Measurements from ENCODE around the gene PHF20. TPM values are rescaled to one million over a fixed set of nuclear protein-coding genes. Genes with fewer than 3 reads are reported as not detected.

Gene PHF20
- total RNA-seq, 1 donor: 30.9 TPM

DNA sequence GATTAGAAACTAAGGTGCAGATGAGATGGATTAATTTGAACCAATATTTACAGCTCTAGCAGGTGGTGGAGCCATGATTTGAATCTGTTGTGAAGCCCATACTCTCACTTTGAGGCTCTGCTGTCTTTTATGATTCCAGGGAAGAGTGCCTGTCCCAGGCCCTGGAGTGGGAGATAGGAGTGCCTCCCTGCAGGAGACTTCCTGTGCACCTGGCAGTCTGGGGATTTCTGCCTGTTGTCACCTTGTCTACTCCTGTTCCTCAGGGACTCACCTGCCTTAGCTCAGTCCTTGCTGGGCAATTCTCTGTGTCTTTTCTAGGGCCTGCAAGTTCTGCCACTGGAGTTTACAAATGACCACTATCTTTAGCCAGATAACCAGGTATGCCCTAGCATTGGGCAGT, 136.2 kb downstream of the PHF20 start:
- H3K4me3 ChIP-seq (ENCODE audit: low read depth, low read length): no peak overlapping the region
- TF ChIP-seq, protein P1, sequence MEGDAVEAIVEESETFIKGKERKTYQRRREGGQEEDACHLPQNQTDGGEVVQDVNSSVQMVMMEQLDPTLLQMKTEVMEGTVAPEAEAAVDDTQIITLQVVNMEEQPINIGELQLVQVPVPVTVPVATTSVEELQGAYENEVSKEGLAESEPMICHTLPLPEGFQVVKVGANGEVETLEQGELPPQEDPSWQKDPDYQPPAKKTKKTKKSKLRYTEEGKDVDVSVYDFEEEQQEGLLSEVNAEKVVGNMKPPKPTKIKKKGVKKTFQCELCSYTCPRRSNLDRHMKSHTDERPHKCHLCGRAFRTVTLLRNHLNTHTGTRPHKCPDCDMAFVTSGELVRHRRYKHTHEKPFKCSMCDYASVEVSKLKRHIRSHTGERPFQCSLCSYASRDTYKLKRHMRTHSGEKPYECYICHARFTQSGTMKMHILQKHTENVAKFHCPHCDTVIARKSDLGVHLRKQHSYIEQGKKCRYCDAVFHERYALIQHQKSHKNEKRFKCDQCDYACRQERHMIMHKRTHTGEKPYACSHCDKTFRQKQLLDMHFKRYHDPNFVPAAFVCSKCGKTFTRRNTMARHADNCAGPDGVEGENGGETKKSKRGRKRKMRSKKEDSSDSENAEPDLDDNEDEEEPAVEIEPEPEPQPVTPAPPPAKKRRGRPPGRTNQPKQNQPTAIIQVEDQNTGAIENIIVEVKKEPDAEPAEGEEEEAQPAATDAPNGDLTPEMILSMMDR (IDR thresholded peaks at IDR 0.05; ENCODE audit: insufficient read depth, low read length): no peak
- DNase-seq (ENCODE audit: low read depth): no peak

DNA sequence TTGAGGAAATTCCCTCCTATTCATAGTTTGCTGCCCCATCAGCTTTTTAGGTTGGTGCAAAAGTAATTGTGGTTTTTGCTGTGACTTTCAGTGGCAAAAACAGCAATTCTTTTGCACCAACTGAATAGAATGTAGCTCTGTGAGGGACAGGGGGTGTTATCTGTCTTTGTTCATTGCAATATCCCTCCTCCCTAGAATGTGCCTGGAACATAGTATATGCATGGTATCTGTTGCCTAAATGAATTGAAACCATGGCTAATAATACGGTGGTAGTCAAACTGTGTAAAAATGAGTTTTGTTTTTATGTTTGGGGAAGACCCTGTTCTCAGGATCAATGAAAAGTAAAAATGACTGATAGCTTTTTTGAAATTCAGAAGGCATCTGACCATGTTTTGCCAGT, 137.4 kb downstream of the PHF20 start:
- TF ChIP-seq, protein P1 (IDR thresholded peaks at IDR 0.05; ENCODE audit: insufficient read depth, low read length): no peak
- DNase-seq (ENCODE audit: low read depth): no peak
- no peak overlapping the region for H3K4me3 ChIP-seq (ENCODE audit: low read depth, low read length)

GRCh38 chr20:35909796-35910195, 138.0 kb downstream of the PHF20 start:
- no peak for DNase-seq (ENCODE audit: low read depth)
- H3K4me3 ChIP-seq (ENCODE audit: low read depth, low read length): no peak overlapping the region
- TF ChIP-seq, protein P1 (IDR thresholded peaks at IDR 0.05; ENCODE audit: insufficient read depth, low read length): no peak

DNA sequence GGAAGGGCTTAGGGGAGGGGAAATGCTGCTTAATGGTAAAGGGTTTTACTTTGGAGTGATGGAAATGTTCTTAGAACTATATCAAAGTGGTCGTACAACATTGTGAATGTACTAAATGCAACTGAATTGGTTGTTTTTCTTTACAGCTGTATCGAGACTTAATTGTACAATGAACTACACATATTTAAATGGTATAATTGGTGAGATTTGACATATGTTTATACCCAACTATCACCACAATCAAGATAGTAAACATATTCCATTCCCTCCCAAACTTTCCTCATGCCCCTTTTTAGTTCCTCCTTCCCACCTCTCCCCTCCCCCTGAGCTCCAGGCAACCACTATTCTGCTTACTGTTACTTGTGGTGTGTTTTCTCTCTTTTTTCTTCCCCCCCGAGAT, 138.4 kb downstream of the PHF20 start:
- H3K4me3 ChIP-seq (ENCODE audit: low read depth, low read length): no peak overlapping the region
- TF ChIP-seq, protein P1 (IDR thresholded peaks at IDR 0.05; ENCODE audit: insufficient read depth, low read length): no peak
- DNase-seq (ENCODE audit: low read depth): no peak

- TF ChIP-seq, protein P1 (IDR thresholded peaks at IDR 0.05; ENCODE audit: insufficient read depth, low read length): no peak
- H3K4me3 ChIP-seq (ENCODE audit: low read depth, low read length): no peak overlapping the region
- DNase-seq (ENCODE audit: low read depth): peak; percentile 14
Measured at GRCh38 chr20:35912881-35913280, 141.1 kb downstream of the PHF20 start.

DNA sequence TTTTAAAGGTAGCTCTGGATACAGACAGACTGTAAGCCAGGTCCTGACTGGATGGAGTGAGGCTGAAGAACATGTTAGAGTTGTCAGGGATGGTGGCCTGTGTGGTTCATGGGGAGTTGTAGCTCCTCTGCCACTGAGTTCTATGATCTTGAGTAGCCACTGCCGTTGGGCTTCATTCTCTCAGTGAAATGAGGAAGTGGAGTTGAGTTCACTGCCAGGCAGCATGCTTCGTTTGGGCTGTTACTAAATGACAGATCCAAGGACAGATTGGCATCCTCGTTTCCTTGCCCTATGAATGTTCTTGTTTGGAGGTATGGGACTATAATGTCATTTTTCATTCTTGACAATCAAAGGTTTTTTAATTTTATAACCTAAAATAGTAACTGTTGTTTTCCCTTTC, 145.3 kb downstream of the PHF20 start:
- TF ChIP-seq, protein P1 (IDR thresholded peaks at IDR 0.05; ENCODE audit: insufficient read depth, low read length): no peak
- H3K4me3 ChIP-seq (ENCODE audit: low read depth, low read length): no peak overlapping the region
- no peak for DNase-seq (ENCODE audit: low read depth)

DNA sequence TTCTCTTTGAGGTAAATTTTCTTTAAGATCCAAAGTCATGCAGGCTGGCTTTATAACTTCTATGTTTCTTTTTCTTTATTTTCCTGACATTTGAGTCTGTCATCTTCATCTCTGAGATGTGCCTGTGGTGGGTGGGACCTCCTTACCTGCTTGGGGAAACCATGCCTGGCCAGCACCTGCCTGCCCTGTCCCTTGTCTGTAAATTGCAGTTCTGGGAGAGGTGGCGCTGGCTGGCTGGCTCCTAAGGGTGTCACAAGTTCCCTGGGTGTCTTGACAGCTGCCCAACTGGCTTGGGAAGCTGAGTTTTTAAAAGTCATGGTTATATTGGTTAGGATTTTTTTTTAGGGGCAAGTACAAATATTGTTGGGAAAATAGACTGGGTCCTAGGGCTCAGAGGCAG, 146.2 kb downstream of the PHF20 start:
- no peak for DNase-seq (ENCODE audit: low read depth)
- H3K4me3 ChIP-seq (ENCODE audit: low read depth, low read length): no peak overlapping the region
- TF ChIP-seq, protein P1 (IDR thresholded peaks at IDR 0.05; ENCODE audit: insufficient read depth, low read length): no peak
